ENCODE measurements around the gene APOBEC2. TPM values are rescaled to one million over a fixed set of nuclear protein-coding genes. Genes with fewer than 3 reads are reported as not detected.

The APOBEC2 gene
- total and polyA plus RNA-seq, 9 donors = 0.06 TPM; not detected in 8

- intact Hi-C loops (cut with DNase I) = no loop called here
- H3K4me3 ChIP-seq = no peak within 1 kb of the TSS
- H3K27me3 ChIP-seq = no peaks in the 10 kb centered on the region
- H3K4me1 ChIP-seq (ENCODE audit: insufficient read depth) = no peaks in the 10 kb centered on the region
- WGBS, 3 donors = 90 to 95% (median 93%) methylated on average over 10 of the region's 10 CpGs
- no peak within 1 kb of the TSS for H3K27ac ChIP-seq
- no peaks in the 10 kb centered on the region for H3K36me3 ChIP-seq
- no peaks in the 10 kb centered on the region for H3K9me3 ChIP-seq
- no peak for TF ChIP-seq POLR2A (IDR thresholded peaks at IDR 0.05)
- DNase-seq = no peak
Observed at GRCh38 chr6:41042226-41043055, 10.6 kb upstream of the APOBEC2 start, which contains the start of gene TSPO2. TSPO2 (plus strand) TSS chr6:41042467; CDS start chr6:41042986, 519 bp downstream.

DNA sequence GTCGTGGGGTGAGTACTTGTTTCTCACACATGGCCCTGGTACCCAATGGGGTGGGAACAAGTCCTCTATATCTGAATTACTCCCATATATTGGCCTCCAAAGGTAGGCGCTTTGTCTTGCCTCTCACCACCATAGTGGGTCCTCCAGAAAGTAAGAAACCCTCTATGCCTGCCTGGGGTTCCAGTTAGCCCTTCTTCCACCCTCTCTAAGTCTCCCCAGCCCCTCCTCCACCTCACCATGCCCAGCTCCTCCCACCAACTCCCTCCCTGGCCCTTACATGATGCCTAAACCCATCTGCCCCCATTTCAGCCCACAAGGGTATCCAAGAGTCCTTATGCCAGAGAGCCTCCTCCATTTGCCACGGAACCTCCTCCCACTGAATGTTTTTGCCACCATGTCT lies 9.9 kb upstream of the APOBEC2 start:
- TF ChIP-seq EP300 (IDR thresholded peaks at IDR 0.05) (no peak), POLR2A (IDR thresholded peaks at IDR 0.05) (no peak), CTCF (IDR thresholded peaks at IDR 0.05) (no peak)
- DNase-seq = no peak
- Histone ChIP-seq H3K27me3 (no peaks in the 10 kb centered on the region), H3K36me3 (no peaks in the 10 kb centered on the region), H3K4me3 (no peak overlapping the region), H3K4me1 (ENCODE audit: insufficient read depth) (no peaks in the 10 kb centered on the region), H3K9me3 (no peaks in the 10 kb centered on the region), H3K27ac (no peak overlapping the region)
- 94 to 98% (median 96%) methylated on average over 3 of the region's 3 CpGs for WGBS, 3 donors
- intact Hi-C loops (cut with DNase I) = no loop called here

DNA sequence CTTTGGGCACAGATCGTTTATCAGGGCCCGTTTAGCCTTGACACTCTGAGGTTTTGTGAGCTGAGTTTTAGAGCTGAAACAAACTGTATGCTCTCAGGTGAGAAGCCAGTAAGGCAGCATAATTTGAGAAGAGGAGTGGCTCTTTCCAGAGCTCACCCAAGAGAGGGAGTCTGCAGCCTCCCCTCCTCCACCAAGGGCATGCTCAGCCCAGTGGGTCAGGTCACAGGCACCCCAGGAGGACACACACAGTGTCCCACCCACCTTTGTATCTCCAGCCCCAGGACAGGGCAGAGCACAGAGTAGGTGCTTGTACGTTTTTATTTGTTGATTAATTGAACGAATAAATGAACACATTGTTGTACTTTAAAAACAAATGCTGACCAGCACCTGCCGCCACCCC lies 7.3 kb upstream of the APOBEC2 start:
- no peak for DNase-seq
- intact Hi-C loops (cut with DNase I) = no loop called here
- no peaks in the 10 kb centered on the region for H3K27me3 ChIP-seq
- no peaks in the 10 kb centered on the region for H3K4me1 ChIP-seq (ENCODE audit: insufficient read depth)
- H3K27ac ChIP-seq = no peak overlapping the region
- no peak overlapping the region for H3K4me3 ChIP-seq
- TF ChIP-seq CTCF (IDR thresholded peaks at IDR 0.05) (no peak), EP300 (IDR thresholded peaks at IDR 0.05) (no peak), POLR2A (IDR thresholded peaks at IDR 0.05) (no peak)
- no peaks in the 10 kb centered on the region for H3K36me3 ChIP-seq
- whole genome bisulfite sequencing, 3 donors = 57 to 63% (median 60%) methylated on average over 5 of the region's 5 CpGs
- H3K9me3 ChIP-seq = no peaks in the 10 kb centered on the region

- intact Hi-C loops (cut with DNase I) = no loop called here
- Histone ChIP-seq H3K9me3 (no peaks in the 10 kb centered on the region), H3K27ac (no peak overlapping the region), H3K27me3 (no peaks in the 10 kb centered on the region), H3K36me3 (no peaks in the 10 kb centered on the region), H3K4me1 (ENCODE audit: insufficient read depth) (no peaks in the 10 kb centered on the region), H3K4me3 (no peak overlapping the region)
- 95 to 100% (median 100%) methylated on average over 1 of the region's 1 CpG for WGBS, 3 donors
- no peak for TF ChIP-seq CTCF (IDR thresholded peaks at IDR 0.05)
- no peak for TF ChIP-seq EP300 (IDR thresholded peaks at IDR 0.05)
- TF ChIP-seq POLR2A (IDR thresholded peaks at IDR 0.05) = no peak
- DNase-seq = no peak
Observed at GRCh38 chr6:41046084-41046483, 6.9 kb upstream of the APOBEC2 start.

DNA sequence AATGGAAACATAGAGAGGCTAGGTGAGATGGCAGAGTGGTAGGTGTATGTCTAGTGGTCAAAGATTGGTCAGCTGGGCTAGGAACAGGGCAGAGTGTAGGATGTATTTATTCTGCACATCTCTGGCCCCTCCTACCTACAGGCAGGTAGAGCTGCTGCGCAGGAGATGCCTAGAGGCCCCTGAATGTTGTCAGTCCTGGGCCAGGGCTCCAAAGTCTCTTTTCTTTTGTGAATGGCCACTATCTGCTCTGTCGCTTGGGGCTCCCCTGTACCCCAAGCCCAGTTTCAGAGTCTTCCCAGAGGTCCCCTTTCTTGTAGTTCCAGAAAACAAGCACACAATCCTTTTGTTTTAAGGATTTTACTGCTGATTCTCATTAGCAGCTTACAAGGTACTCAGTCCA lies 5.7 kb upstream of the APOBEC2 start:
- H3K27me3 ChIP-seq = no peaks in the 10 kb centered on the region
- no peaks in the 10 kb centered on the region for H3K4me1 ChIP-seq (ENCODE audit: insufficient read depth)
- H3K4me3 ChIP-seq = no peak overlapping the region
- H3K9me3 ChIP-seq = no peaks in the 10 kb centered on the region
- 96 to 98% (median 97%) methylated on average over 2 of the region's 2 CpGs for WGBS, 3 donors
- H3K36me3 ChIP-seq = no peaks in the 10 kb centered on the region
- intact Hi-C loops (cut with DNase I) = no loop called here
- TF ChIP-seq CTCF (IDR thresholded peaks at IDR 0.05) (no peak), POLR2A (IDR thresholded peaks at IDR 0.05) (no peak), EP300 (IDR thresholded peaks at IDR 0.05) (no peak)
- H3K27ac ChIP-seq = no peak overlapping the region
- DNase-seq = no peak
